Measurements from ENCODE around the gene CLEC9A. TPM values are rescaled to one million over a fixed set of nuclear protein-coding genes. Genes with fewer than 3 reads are reported as not detected.
"Not testable (repeated sequence)": the region's sequence is repeated elsewhere in the genome, so short reads cannot be mapped to it uniquely, and the experiment has no call there.

CLEC9A gene
- total and polyA plus RNA-seq, 2 experiments from 2014 or later = not detected

GRCh38 chr12:10018386-10018785 lies 12.1 kb upstream of the CLEC9A start:
- Histone ChIP-seq H3K9me3 (ENCODE audit: low read depth) (no peaks in the 10 kb centered on the region), H3K27me3 (replicated peaks; ENCODE audit: insufficient read depth) (no peaks in the 10 kb centered on the region), H3K36me3 (ENCODE audit: low read depth) (no peaks in the 10 kb centered on the region), H3F3A (ENCODE audit: insufficient read depth) (no peaks in the 10 kb centered on the region), H3K27ac (no peak overlapping the region), H3K9me2 (ENCODE audit: insufficient read depth) (no peaks in the 10 kb centered on the region), H4K20me1 (ENCODE audit: insufficient read depth) (no peaks in the 10 kb centered on the region), H3K9ac (no peak overlapping the region), H3K4me3 (no peak overlapping the region), H3K4me2 (ENCODE audit: unreplicated experiment) (no peak overlapping the region), H3K4me1 (ENCODE audit: insufficient read depth) (peaks cover 9% of the 10 kb centered on the region), H3K79me2 (ENCODE audit: insufficient read depth) (no peaks in the 10 kb centered on the region), H2AFZ (no peak overlapping the region)
- WGBS, 2 experiments (ENCODE audit: low coverage in 1 of 2, low lambda C conversion rate in 2 of 2, missing lambda C conversion rate in 2 of 2) = 93 to 94% methylated on average over 5 of the region's 5 CpGs
- no peak for TF ChIP-seq EZH2phosphoT487 (IDR thresholded peaks at IDR 0.05; ENCODE audit: insufficient read depth, low read depth)
- TF ChIP-seq EZH2 (IDR thresholded peaks at IDR 0.05; ENCODE audit: insufficient read depth, poor library complexity, severe bottlenecking) = no peak
- no peak for DNase-seq
- in situ Hi-C loops (cut with MboI) = no loop called here

GRCh38 chr12:10021342-10021741 lies 9.1 kb upstream of the CLEC9A start:
- Histone ChIP-seq H3K9ac (no peak overlapping the region), H3K4me3 (no peak overlapping the region), H3K27me3 (replicated peaks; ENCODE audit: insufficient read depth) (no peaks in the 10 kb centered on the region), H3K36me3 (ENCODE audit: low read depth) (no peaks in the 10 kb centered on the region), H3F3A (ENCODE audit: insufficient read depth) (no peaks in the 10 kb centered on the region), H3K9me2 (ENCODE audit: insufficient read depth) (no peaks in the 10 kb centered on the region), H3K4me2 (ENCODE audit: unreplicated experiment) (no peak overlapping the region), H3K4me1 (ENCODE audit: insufficient read depth) (peaks cover 9% of the 10 kb centered on the region), H4K20me1 (ENCODE audit: insufficient read depth) (no peaks in the 10 kb centered on the region), H3K9me3 (ENCODE audit: low read depth) (no peaks in the 10 kb centered on the region), H2AFZ (no peak overlapping the region), H3K79me2 (ENCODE audit: insufficient read depth) (no peaks in the 10 kb centered on the region), H3K27ac (no peak overlapping the region)
- in situ Hi-C loops (cut with MboI) = no loop called here
- DNase-seq = no peak
- 43 to 49% methylated on average over 3 of the region's 3 CpGs for whole genome bisulfite sequencing, 2 experiments (ENCODE audit: low coverage in 1 of 2, low lambda C conversion rate in 2 of 2, missing lambda C conversion rate in 2 of 2)
- TF ChIP-seq EZH2 (IDR thresholded peaks at IDR 0.05; ENCODE audit: insufficient read depth, poor library complexity, severe bottlenecking) (no peak), EZH2phosphoT487 (IDR thresholded peaks at IDR 0.05; ENCODE audit: insufficient read depth, low read depth) (no peak)

- H3K4me3 ChIP-seq = no peak overlapping the region
- in situ Hi-C loops (cut with MboI) = no loop called here
- WGBS, 2 experiments (ENCODE audit: low coverage in 1 of 2, low lambda C conversion rate in 2 of 2, missing lambda C conversion rate in 2 of 2) = 81 to 84% methylated on average over 3 of the region's 3 CpGs
Observed at GRCh38 chr12:10025236-10025635, 5.2 kb upstream of the CLEC9A start.

GRCh38 chr12:10026666-10027065 lies 3.8 kb upstream of the CLEC9A start:
- 71 to 78% methylated on average over 4 of the region's 4 CpGs for WGBS, 2 experiments (ENCODE audit: low coverage in 1 of 2, low lambda C conversion rate in 2 of 2, missing lambda C conversion rate in 2 of 2)
- H4K20me1 ChIP-seq (ENCODE audit: insufficient read depth); H3K9ac ChIP-seq; H3K27me3 ChIP-seq (replicated peaks; ENCODE audit: insufficient read depth); H3K9me3 ChIP-seq (ENCODE audit: low read depth); DNase-seq; H3F3A ChIP-seq (ENCODE audit: insufficient read depth); H3K4me3 ChIP-seq; H3K79me2 ChIP-seq (ENCODE audit: insufficient read depth); in situ Hi-C loops (cut with MboI); H3K36me3 ChIP-seq (ENCODE audit: low read depth); H3K9me2 ChIP-seq (ENCODE audit: insufficient read depth): not testable (repeated sequence)
- H3K27ac ChIP-seq = peak overlapping the region; percentile 87
- H3K4me1 ChIP-seq (ENCODE audit: insufficient read depth) = peaks cover 23% of the 10 kb centered on the region
- H3K4me2 ChIP-seq (ENCODE audit: unreplicated experiment) = peak overlapping the region; percentile 51
- H2AFZ ChIP-seq = 0 out of 2 replicates have a peak overlapping the region, but pooled peaks have one; percentile 78

More at GRCh38 chr12:10025236-10025635, 5.2 kb upstream of the CLEC9A start:
- H3K27ac ChIP-seq = no peak overlapping the region
- no peak overlapping the region for H3K9ac ChIP-seq
- H3K79me2 ChIP-seq (ENCODE audit: insufficient read depth) = no peaks in the 10 kb centered on the region
- no peak for TF ChIP-seq EZH2 (IDR thresholded peaks at IDR 0.05; ENCODE audit: insufficient read depth, poor library complexity, severe bottlenecking)
- TF ChIP-seq EZH2phosphoT487 (IDR thresholded peaks at IDR 0.05; ENCODE audit: insufficient read depth, low read depth) = no peak
- no peak for DNase-seq
- H3F3A ChIP-seq (ENCODE audit: insufficient read depth) = no peaks in the 10 kb centered on the region; the same call in 1 of the 2 replicates
- no peaks in the 10 kb centered on the region for H4K20me1 ChIP-seq (ENCODE audit: insufficient read depth)
- no peaks in the 10 kb centered on the region for H3K9me3 ChIP-seq (ENCODE audit: low read depth)
- no peaks in the 10 kb centered on the region for H3K27me3 ChIP-seq (replicated peaks; ENCODE audit: insufficient read depth)
- no peaks in the 10 kb centered on the region for H3K36me3 ChIP-seq (ENCODE audit: low read depth)
- peaks cover 13% of the 10 kb centered on the region for H3K4me1 ChIP-seq (ENCODE audit: insufficient read depth)
- H2AFZ ChIP-seq = no peak overlapping the region
- no peak overlapping the region for H3K4me2 ChIP-seq (ENCODE audit: unreplicated experiment)
- H3K9me2 ChIP-seq (ENCODE audit: insufficient read depth) = no peaks in the 10 kb centered on the region

- peak overlapping the region; percentile 78 for H2AFZ ChIP-seq
- in situ Hi-C loops (cut with MboI) = no loop called here
Observed at GRCh38 chr12:10027311-10027710, 3.2 kb upstream of the CLEC9A start.

More at GRCh38 chr12:10027311-10027710, 3.2 kb upstream of the CLEC9A start:
- Histone ChIP-seq H3K79me2 (ENCODE audit: insufficient read depth) (no peaks in the 10 kb centered on the region), H3K9me2 (ENCODE audit: insufficient read depth) (no peaks in the 10 kb centered on the region), H3K4me2 (ENCODE audit: unreplicated experiment) (peak overlapping the region; percentile 51), H3K9ac (peak overlapping the region; percentile 64), H3K4me3 (no peak overlapping the region), H3K9me3 (ENCODE audit: low read depth) (no peaks in the 10 kb centered on the region), H4K20me1 (ENCODE audit: insufficient read depth) (no peaks in the 10 kb centered on the region), H3K36me3 (ENCODE audit: low read depth) (no peaks in the 10 kb centered on the region), H3K27ac (peak overlapping the region; percentile 87), H3K27me3 (replicated peaks; ENCODE audit: insufficient read depth) (no peaks in the 10 kb centered on the region), H3K4me1 (ENCODE audit: insufficient read depth) (peaks cover 23% of the 10 kb centered on the region), H3F3A (ENCODE audit: insufficient read depth) (peaks cover 13% of the 10 kb centered on the region)
- WGBS, 2 experiments (ENCODE audit: low coverage in 1 of 2, low lambda C conversion rate in 2 of 2, missing lambda C conversion rate in 2 of 2) = 57 to 74% methylated on average over 3 of the region's 3 CpGs
- TF ChIP-seq EZH2 (IDR thresholded peaks at IDR 0.05; ENCODE audit: insufficient read depth, poor library complexity, severe bottlenecking) = no peak
- peak; percentile 52 for DNase-seq

Data from GM23248 (cell line).